C1 segment of cervical spinal cord (tissue), 14 donors: Measurements from ENCODE around the gene NCAM1.

Experiments
- DNase-seq, 14 donors: peaks; one replicate each; lab custom pipeline; 2025; lab: John Stamatoyannopoulos, UW

NCAM1 gene

GRCh38 chr11:113198972-113199661 lies 237.9 kb downstream of the NCAM1 start:
- DNase-seq: peak in 1 of 14 donors; percentile 13

DNA sequence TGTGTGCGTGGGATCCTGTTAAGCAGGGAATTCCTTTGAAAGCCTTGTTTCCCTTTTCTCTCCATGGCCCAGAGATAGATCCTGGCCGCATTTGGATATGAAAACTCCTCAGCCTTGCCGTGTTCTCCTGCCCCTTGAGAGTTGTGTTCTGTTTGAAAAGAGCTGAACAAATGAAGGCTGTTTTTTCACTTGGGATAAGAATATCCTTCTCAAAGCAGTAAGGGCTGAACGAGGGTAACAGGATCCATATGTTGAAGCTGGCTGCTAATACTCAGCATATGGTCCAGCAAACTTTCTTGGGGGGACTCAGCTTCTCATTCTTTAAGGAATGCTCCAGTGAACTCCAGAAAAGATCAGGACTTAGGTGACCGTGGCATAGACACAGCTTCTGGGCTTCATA lies 238.6 kb downstream of the NCAM1 start:
- DNase-seq: peak in 1 of 14 donors; percentile 3

- peak in 1 of 14 donors; percentile 86 for DNase-seq
Observed at GRCh38 chr11:113201054-113201818, 240.0 kb downstream of the NCAM1 start.

DNA sequence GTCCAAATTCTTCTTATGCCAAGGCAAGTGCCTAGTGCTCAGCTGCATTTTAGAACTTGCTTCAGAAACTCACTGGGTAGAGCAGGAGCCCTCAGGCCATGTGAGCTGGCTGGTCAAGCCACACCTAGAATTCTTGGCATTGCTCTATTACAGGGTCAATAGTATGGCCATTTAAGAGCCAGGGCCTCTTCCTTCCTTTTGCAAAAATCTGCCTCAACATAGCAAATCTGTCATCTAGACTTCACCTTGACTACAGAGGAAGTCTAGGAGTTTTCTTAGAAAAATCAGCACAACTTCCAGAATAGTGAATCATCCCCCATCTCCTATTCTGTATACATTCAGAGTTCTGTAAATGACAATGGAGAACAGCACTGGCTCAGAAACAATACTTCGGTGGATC lies 241.2 kb downstream of the NCAM1 start:
- no peak for DNase-seq

- DNase-seq: no peak
Observed at GRCh38 chr11:113203141-113203753, 242.0 kb downstream of the NCAM1 start.

GRCh38 chr11:113204280-113204679 lies 243.1 kb downstream of the NCAM1 start:
- DNase-seq: no peak

DNA sequence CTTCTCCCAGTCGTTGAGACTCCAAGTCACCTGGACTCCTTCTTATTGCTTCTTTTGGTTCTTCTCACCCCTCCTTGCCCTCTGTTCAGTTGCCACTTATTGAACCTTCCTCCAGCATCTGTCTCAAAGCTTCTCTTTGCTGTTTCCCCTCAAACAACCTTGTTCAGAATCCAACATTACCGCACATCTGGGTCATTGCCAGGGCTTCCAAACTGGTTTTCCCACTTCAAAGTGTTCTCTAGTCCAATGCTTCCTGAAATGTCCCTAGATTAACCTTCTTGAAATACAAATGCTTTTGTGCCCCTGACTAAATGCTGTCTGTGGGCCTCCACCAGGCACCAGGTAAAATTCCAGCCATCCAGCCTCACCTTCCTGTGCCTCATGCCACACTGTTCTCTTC lies 252.3 kb downstream of the NCAM1 start:
- DNase-seq: no peak

GRCh38 chr11:113222241-113222640 lies 261.0 kb downstream of the NCAM1 start:
- no peak for DNase-seq

DNA sequence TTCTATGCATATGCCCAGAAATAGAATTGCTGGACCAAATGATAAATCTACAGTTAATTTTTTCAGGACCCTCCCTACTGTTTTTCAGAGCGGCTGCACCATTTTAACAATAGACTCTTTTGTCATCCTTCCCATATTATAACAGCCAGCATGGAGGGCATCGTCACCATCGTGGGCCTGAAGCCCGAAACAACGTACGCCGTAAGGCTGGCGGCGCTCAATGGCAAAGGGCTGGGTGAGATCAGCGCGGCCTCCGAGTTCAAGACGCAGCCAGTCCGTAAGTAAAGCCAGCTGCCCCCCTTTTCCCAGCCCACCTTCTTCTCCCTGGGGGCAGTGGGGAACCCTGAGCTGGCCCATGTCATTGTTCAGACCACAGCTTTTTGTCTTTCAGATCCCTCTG lies 273.7 kb downstream of the NCAM1 start:
- peak in 6 of 14 donors; percentile 17 to 72 (median 40) for DNase-seq

GRCh38 chr11:113237261-113237660 lies 276.0 kb downstream of the NCAM1 start:
- no peak for DNase-seq

DNA sequence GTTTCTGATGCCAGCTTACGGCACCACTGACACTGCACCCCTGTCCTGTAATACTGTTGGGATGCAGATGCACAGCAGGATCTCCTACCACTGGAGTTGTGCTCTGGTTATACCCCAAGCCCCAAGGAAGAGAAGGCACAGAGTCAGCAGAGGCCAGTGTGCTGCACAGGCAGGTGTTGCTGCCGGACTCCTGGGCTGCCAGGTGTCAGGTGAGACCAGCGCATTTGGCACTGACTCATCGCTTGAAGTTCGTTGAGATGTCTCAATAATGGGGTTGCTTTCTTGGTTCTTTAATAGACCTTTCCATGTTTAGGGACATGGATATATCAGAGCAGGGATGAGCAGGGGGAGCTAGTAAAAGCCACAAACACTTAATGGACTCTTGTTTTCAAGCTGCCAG lies 277.5 kb downstream of the NCAM1 start:
- no peak for DNase-seq

DNA sequence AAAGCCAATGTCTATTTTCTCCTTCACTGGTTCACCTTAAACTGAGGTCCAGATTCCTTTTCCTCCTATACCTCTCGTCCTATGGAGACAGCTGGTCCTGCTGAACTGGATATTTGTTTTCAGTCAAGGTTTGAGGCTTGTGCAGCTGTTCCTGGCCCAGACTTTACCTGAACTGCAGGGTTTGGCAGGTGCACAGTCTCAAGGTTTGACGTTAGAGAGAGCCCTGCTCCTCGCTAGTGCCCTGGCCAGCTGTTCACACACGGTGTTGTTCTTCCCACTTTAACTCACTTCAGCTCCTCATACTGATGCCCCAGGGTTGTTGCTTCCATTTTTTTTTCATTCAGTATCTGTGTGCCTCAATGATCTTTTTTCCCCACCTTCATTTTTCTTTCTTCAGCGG lies 279.2 kb downstream of the NCAM1 start:
- DNase-seq: no peak

GRCh38 chr11:113240790-113241635 lies 279.8 kb downstream of the NCAM1 start:
- DNase-seq: no peak

GRCh38 chr11:113241636-113242054 lies 280.4 kb downstream of the NCAM1 start:
- peak in 1 of 14 donors; percentile 15 for DNase-seq

DNA sequence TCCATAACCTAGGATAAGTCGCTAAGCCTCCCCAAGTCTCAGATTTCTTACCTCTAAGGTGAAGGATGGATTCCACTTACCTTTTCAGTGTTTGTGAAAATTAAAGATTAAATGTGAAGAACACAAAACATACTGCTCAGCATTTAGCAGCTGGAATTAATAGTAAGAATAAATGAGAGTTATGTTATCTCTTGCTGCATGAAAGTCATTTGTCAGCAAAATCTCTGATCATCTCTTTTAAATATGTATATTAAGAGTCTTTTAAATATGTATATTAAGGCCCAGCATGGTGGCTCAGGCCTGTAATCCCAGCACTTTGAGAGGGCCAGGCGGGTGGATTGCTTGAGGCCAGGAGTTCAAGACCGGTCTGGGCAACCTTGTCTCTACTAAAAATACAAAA lies 280.8 kb downstream of the NCAM1 start:
- DNase-seq: no peak

GRCh38 chr11:113242767-113243397 lies 281.7 kb downstream of the NCAM1 start:
- peak in 7 of 14 donors; percentile 28 to 91 (median 48) for DNase-seq

- DNase-seq: peak in 1 of 14 donors; percentile 61
Observed at GRCh38 chr11:113243696-113244095, 282.5 kb downstream of the NCAM1 start.

GRCh38 chr11:113245216-113245615 lies 284.0 kb downstream of the NCAM1 start:
- no peak for DNase-seq

DNA sequence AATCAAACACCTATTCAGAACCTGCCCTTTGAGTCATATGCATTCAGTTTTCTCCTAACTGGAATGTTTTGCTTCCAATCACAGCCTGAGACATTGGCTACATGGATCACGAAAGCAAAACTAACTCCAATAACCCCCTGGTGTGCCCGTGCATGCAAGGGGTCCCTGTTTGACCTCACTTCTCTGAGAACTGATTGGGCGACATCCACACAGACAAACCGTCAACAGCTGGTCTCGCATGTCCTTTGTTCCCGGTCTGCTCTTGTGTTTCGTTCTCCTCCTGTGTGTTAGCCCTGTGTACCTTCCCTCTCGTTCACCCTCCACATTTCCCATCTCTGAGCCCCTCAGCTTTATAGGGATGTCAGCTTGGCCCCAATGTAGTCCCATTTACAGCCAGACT lies 286.0 kb downstream of the NCAM1 start:
- DNase-seq: no peak

- DNase-seq: no peak
Observed at GRCh38 chr11:113247966-113248365, 286.7 kb downstream of the NCAM1 start.
